Heart left ventricle (tissue), 16 donors: ENCODE results near the gene FCHSD1. TPM values are rescaled to one million over a fixed set of nuclear protein-coding genes. Genes with fewer than 3 reads are reported as not detected.
"Not testable (repeated sequence)": the region's sequence is repeated elsewhere in the genome, so short reads cannot be mapped to it uniquely, and the experiment has no call there.

ENCODE experiments used
- ATAC-seq, 4 donors: fragments of 200-7000 bp; cut with Tn5 transposase; one replicate each; pipeline ENCODE4 v1.9.1; 2020 to 2022; ENCODE audit warnings: moderate library complexity in 4 of 4, mild to moderate bottlenecking in 3 of 4, moderate number of reproducible peaks in 1 of 4
- DNase-seq, 5 donors: peaks; one replicate each; pipeline ENCODE4 v3.0.0-alpha.2; 2020
- H3K27ac ChIP-seq, 12 donors: fragments of 200-600 bp; sonication (generic) in 4 of 12; one replicate each; pipeline versions ENCODE4 v1.5.0 to v1.8.0; 2016 to 2022; ENCODE audit warnings: mild to moderate bottlenecking in 2 of 12
- H3K27me3 ChIP-seq, 9 donors: fragments of 200-600 bp; sonication (generic) in 2 of 9; one replicate each; pipeline versions ENCODE4 v1.5.1 to v1.8.0; 2016 to 2022; ENCODE audit warnings: mild to moderate bottlenecking in 3 of 9
- H3K36me3 ChIP-seq, 9 donors: fragments of 200-600 bp; sonication (generic) in 2 of 9; one replicate each; pipeline versions ENCODE4 v1.5.0 to v1.8.0; 2018 to 2022; ENCODE audit warnings: mild to moderate bottlenecking in 2 of 9
- H3K4me1 ChIP-seq, 12 donors: fragments of 200-600 bp; sonication (generic) in 4 of 12; one replicate each; pipeline versions ENCODE4 v1.5.0 to v1.8.0; 2016 to 2022; ENCODE audit warnings: mild to moderate bottlenecking in 3 of 12
- H3K4me3 ChIP-seq, 12 donors: fragments of 200-600 bp; sonication (generic) in 4 of 12; one replicate each; pipeline versions ENCODE4 v1.5.0 to v1.8.0; 2017 to 2022; ENCODE audit warnings: mild to moderate bottlenecking in 9 of 12, moderate library complexity in 4 of 12
- H3K9me3 ChIP-seq, 12 donors: fragments of 200-600 bp; sonication (generic) in 4 of 12; one replicate each; pipeline versions ENCODE4 v1.5.0 to v1.8.0; 2016 to 2022; ENCODE audit warnings: mild to moderate bottlenecking in 1 of 12
- POLR2A ChIP-seq, 2 donors: fragments of 450-650 bp; IDR thresholded peaks; one replicate each; pipeline ENCODE4 v1.6.1; 2017; ENCODE audit warnings: antibody characterized with exemption in 2 of 2, mild to moderate bottlenecking in 2 of 2, moderate library complexity in 2 of 2
- WGBS, 4 donors: extraction: QIAGEN DNeasy Blood & Tissue Kit in 2 of 4; methylation state at CpG; one replicate each; pipeline versions ENCODE4 v1.1.5 to v1.1.7; 2013 to 2018; 5-methylcytosine and 5-hydroxymethylcytosine counted together
- intact Hi-C, 10 donors: fragments of 100-400 bp; cut with DNase I; formaldehyde crosslinking; loops; one replicate each; pipeline versions ENCODE4 v1.11.1 to v1.14.2; 2022
- polyA plus RNA-seq, 2 donors: library from polyadenylated mRNA; stranded (reverse); fragments of 200-250 nt; gene quantifications; one replicate each; pipeline ENCODE4 v1.2.3, GENCODE V29; 2013
- total RNA-seq, 9 donors: library from RNA; depleted of rRNA in 2 of 9; stranded (reverse); fragments of >200 nt in 2 of 9; fragmentation: NEBNext Ultra II Directional in 3 of 9; extraction: Animal tissue kit (Norgen Biotek cat#: 25700) in 3 of 9; gene quantifications; one replicate each; pipeline versions ENCODE4 v1.1.0 to v1.2.4, GENCODE V29; 2016 to 2023
- TF ChIP-seq, protein P1 (sequence below), 12 donors: fragments of 200-600 bp; sonication (generic) in 4 of 12; IDR thresholded peaks; one replicate each; pipeline versions ENCODE4 v1.5.0 to v1.8.0; 2018 to 2022; ENCODE audit warnings: antibody characterized with exemption in 12 of 12, mild to moderate bottlenecking in 5 of 12
- donor health status: ischemic (EF 13 %, LVEDD 7.1; RV severe dilation, severe dysfunction).
- donor health status: healthy with polysubstance abuse.
- donor health status: DM: no; HTN: yes; CAD: no.
- donor health status: DM: no; HTN: no; CAD: no.
- donor health status: ischemic (EF 25% LVEDD 6.9; RV normal size, moderate dysfunction).
- donor health status: ischemic (EF 25% LVEDD 5.7; RV mildly dilated, moderate dysfunction).
- donor health status: healthy.
- donor health status: DM: yes; HTN: yes; CAD: no.
- donor health status: ischemic (EF 35%, LVEDD 5.7; RV mildly dilated, moderate dysfunction).
- donor health status: nonischemic (EF 11% LVEDD 7.7; RV severe dilation, severe dysfunction).
- donor health status: DM: yes; HTN: yes; CAD: no.
- donor health status: PGD.
- donor health status: ischemic (EF 29% LVEDD 5.4; RV normal size, mild dysfunction).
- donor health status: nonischemic (EF 23%, LVEDD 6.1; RV moderate dilation, normal function).

Gene FCHSD1
- total and polyA plus RNA-seq, 11 donors = 1.2 to 8.8 (median 2.4) TPM

DNA sequence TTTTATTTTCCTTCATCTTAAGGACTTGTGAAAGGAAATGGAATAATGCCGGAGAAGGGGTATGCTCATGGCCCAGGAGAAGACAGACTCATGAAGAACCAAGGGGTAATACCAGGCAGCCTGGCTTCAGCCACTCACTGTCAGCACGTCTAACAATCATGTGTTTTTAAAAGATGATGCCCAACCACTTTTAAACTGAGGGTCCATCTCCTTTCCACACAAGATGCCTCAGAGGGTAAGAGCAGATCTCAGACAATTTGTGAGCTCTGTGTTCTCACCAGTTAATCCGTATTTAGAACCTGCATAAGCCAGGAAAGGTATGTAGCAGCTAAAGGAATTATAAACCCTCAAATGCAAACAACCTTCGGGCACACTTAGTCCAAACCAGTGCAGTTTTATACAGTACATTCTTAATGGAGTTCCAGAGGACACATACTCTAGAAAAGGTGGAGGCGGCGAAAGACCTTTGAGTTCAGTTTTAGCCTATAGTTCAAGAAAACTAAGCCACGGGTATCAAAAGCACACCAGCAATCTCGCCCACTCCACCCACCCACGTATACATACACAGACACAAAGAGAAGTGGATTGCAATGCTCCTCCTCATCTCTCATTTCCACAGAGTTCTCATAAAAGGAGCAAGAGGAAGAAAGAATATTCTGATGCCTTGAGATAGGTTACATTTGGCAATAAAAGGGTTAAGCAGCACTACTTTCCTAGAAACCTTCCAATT is 35.1 kb downstream of the FCHSD1 start:
- intact Hi-C loops = loop anchor here in 2 of 10 donors (2.0 kb wide), 2 partner anchors 13 to 15 kb away; no protein-coding TSS in a partner anchor
- Histone ChIP-seq H3K9me3 (no peaks in the 10 kb centered on the region), H3K27me3 (no peaks in the 10 kb centered on the region), H3K4me3 (peak overlapping the region in 8 of 12 donors; percentile 10 to 99 (median 94)), H3K4me1 (peaks cover 0 to 72% (median 40%) of the 10 kb centered on the region in 12 donors), H3K27ac (peak overlapping the region in 6 of 12 donors; percentile 90 to 99 (median 98)), H3K36me3 (peaks cover 0 to 16% (median 12%) of the 10 kb centered on the region in 9 donors)
- WGBS, 4 donors = 68 to 75% (median 71%) methylated on average over 9 of the region's 9 CpGs
- ATAC-seq (no peak), DNase-seq (no peak)
- TF ChIP-seq, protein P1, sequence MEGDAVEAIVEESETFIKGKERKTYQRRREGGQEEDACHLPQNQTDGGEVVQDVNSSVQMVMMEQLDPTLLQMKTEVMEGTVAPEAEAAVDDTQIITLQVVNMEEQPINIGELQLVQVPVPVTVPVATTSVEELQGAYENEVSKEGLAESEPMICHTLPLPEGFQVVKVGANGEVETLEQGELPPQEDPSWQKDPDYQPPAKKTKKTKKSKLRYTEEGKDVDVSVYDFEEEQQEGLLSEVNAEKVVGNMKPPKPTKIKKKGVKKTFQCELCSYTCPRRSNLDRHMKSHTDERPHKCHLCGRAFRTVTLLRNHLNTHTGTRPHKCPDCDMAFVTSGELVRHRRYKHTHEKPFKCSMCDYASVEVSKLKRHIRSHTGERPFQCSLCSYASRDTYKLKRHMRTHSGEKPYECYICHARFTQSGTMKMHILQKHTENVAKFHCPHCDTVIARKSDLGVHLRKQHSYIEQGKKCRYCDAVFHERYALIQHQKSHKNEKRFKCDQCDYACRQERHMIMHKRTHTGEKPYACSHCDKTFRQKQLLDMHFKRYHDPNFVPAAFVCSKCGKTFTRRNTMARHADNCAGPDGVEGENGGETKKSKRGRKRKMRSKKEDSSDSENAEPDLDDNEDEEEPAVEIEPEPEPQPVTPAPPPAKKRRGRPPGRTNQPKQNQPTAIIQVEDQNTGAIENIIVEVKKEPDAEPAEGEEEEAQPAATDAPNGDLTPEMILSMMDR (IDR thresholded peaks at IDR 0.05) = no peak
- no peak for TF ChIP-seq POLR2A (IDR thresholded peaks at IDR 0.05)

DNA sequence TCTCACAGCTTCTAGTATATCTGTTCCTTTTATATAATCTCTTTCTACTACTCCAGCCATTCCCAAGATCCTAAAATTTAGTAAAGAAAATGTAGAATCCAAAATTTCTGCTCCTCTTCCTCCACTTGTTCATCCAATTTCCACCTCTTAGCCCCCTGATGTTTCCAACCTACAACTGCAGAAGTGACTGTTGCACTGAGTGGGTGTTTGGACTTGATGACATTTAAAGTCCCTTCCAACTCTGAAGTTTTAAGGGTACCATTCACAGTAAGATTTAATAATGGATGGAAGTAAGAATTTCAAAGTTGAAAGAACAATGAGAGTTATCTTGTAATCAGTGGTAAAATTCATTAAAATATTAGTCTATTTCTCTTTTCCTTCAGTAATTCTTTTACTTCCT is 37.9 kb downstream of the FCHSD1 start:
- Histone ChIP-seq H3K36me3 (no peaks in the 10 kb centered on the region), H3K4me1 (peaks cover 0 to 87% (median 40%) of the 10 kb centered on the region in 12 donors), H3K4me3 (no peak overlapping the region), H3K27me3 (no peaks in the 10 kb centered on the region), H3K9me3 (no peaks in the 10 kb centered on the region), H3K27ac (peak overlapping the region in 6 of 12 donors; percentile 1 to 54 (median 24))
- DNase-seq = no peak
- no peak for ATAC-seq
- intact Hi-C loops = no loop called here
- TF ChIP-seq, protein P1 (IDR thresholded peaks at IDR 0.05) = no peak
- TF ChIP-seq POLR2A (IDR thresholded peaks at IDR 0.05) = no peak

DNA sequence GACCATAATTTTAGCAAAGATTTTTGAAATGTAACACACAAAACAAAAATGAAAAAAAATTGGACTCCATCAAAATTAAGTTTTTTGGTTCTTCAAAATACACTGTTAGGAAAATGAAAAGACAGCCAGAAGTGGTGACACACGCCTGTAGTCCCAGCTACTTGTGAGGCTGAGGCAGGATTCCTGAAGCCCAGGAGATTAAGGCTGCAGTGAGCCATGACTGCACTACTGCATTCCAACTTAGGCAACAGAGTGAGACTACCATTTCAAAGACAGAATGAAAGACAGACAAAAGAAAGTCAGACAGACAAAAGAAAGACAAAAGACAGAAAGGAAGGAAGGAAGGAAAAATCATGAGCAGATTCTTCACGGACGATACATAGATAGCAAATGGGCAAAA is 39.9 kb downstream of the FCHSD1 start:
- 79 to 84% (median 80%) methylated on average over 3 of the region's 3 CpGs for WGBS, 4 donors
- Histone ChIP-seq H3K36me3 (no peaks in the 10 kb centered on the region), H3K27me3 (no peaks in the 10 kb centered on the region), H3K4me1 (peaks cover 0 to 90% (median 29%) of the 10 kb centered on the region in 12 donors), H3K27ac (no peak overlapping the region), H3K4me3 (no peak overlapping the region), H3K9me3 (no peaks in the 10 kb centered on the region)
- intact Hi-C loops = no loop called here
- no peak for TF ChIP-seq POLR2A (IDR thresholded peaks at IDR 0.05)
- TF ChIP-seq, protein P1 (IDR thresholded peaks at IDR 0.05) = no peak
- DNase-seq (no peak), ATAC-seq (no peak)

DNA sequence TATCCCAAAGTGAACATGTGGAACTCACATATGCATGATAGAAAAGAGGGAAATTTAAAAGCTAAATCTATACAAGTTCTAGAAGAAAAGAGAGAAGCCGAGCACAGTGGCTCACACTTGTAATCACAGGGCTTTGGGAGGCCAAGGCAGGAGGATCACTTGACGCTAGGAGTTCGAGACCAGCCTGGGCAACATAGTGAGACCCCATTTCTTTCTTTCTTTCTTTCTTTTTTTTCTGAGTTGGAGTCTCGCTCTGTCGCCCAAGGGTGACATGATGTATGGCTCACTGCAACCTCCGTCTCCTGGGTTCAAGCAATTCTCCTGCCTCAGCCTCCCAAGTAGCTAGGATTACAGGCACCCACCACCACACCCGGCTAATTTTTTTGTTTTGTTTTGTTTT is 41.3 kb downstream of the FCHSD1 start:
- H3K4me3 ChIP-seq, H3K36me3 ChIP-seq, H3K27ac ChIP-seq, H3K9me3 ChIP-seq, H3K27me3 ChIP-seq, DNase-seq, intact Hi-C loops, ATAC-seq: not testable (repeated sequence)
- 96 to 99% (median 97%) methylated on average over 7 of the region's 7 CpGs for WGBS, 4 donors
- H3K4me1 ChIP-seq = peaks cover 0 to 91% (median 35%) of the 10 kb centered on the region in 12 donors
